ENCODE measurements around the gene IFI6. TPM values are rescaled to one million over a fixed set of nuclear protein-coding genes. Genes with fewer than 3 reads are reported as not detected.

IFI6 gene
- total and polyA plus RNA-seq, 2 experiments from 2014 or later: 31.9 to 50.2 TPM

- peaks cover 35% of the 10 kb centered on the region for H3F3A ChIP-seq (ENCODE audit: insufficient read depth)
- H3K4me2 ChIP-seq (ENCODE audit: unreplicated experiment): no peak overlapping the region
- peak; percentile 95 for DNase-seq
- no peaks in the 10 kb centered on the region for H3K27me3 ChIP-seq (replicated peaks; ENCODE audit: insufficient read depth)
- H3K4me3 ChIP-seq: no peak overlapping the region
- peak overlapping the region; percentile 54 for H3K27ac ChIP-seq
- H3K36me3 ChIP-seq (ENCODE audit: low read depth): no peaks in the 10 kb centered on the region
- H3K4me1 ChIP-seq (ENCODE audit: insufficient read depth): peaks cover 23% of the 10 kb centered on the region
- H3K9me2 ChIP-seq (ENCODE audit: insufficient read depth): no peaks in the 10 kb centered on the region
- TF ChIP-seq EZH2phosphoT487 (IDR thresholded peaks at IDR 0.05; ENCODE audit: insufficient read depth, low read depth): no peak
- TF ChIP-seq EZH2 (IDR thresholded peaks at IDR 0.05; ENCODE audit: insufficient read depth, poor library complexity, severe bottlenecking): no peak
- no peaks in the 10 kb centered on the region for H3K79me2 ChIP-seq (ENCODE audit: insufficient read depth)
- 0 out of 2 replicates have a peak overlapping the region, but pooled peaks have one; percentile 43 for H2AFZ ChIP-seq
- in situ Hi-C loops (cut with MboI): no loop called here
- no peaks in the 10 kb centered on the region for H4K20me1 ChIP-seq (ENCODE audit: insufficient read depth)
- WGBS, 2 experiments (ENCODE audit: low coverage in 1 of 2, low lambda C conversion rate in 2 of 2, missing lambda C conversion rate in 2 of 2): 61 to 64% methylated on average over 7 of the region's 7 CpGs
- H3K9ac ChIP-seq: peak overlapping the region; percentile 20; the same call in 1 of the 2 replicates
- no peaks in the 10 kb centered on the region for H3K9me3 ChIP-seq (ENCODE audit: low read depth)
These were observed 15.7 kb downstream of the IFI6 start for GRCh38 chr1:27656157-27656893.

- Histone ChIP-seq H3K4me2 (ENCODE audit: unreplicated experiment) (no peak overlapping the region), H3K9me2 (ENCODE audit: insufficient read depth) (no peaks in the 10 kb centered on the region), H3K36me3 (ENCODE audit: low read depth) (no peaks in the 10 kb centered on the region), H3K9ac (peak overlapping the region; percentile 5; the same call in 1 of the 2 replicates), H2AFZ (peak overlapping the region; percentile 43), H3K4me1 (ENCODE audit: insufficient read depth) (peaks cover 32% of the 10 kb centered on the region), H3K79me2 (ENCODE audit: insufficient read depth) (no peaks in the 10 kb centered on the region), H3K9me3 (ENCODE audit: low read depth) (no peaks in the 10 kb centered on the region), H3K27me3 (replicated peaks; ENCODE audit: insufficient read depth) (no peaks in the 10 kb centered on the region), H4K20me1 (ENCODE audit: insufficient read depth) (no peaks in the 10 kb centered on the region), H3F3A (ENCODE audit: insufficient read depth) (peaks cover 33% of the 10 kb centered on the region), H3K4me3 (no peak overlapping the region), H3K27ac (peak overlapping the region; percentile 54)
- in situ Hi-C loops (cut with MboI): no loop called here
- WGBS, 2 experiments (ENCODE audit: low coverage in 1 of 2, low lambda C conversion rate in 2 of 2, missing lambda C conversion rate in 2 of 2): 45 to 48% methylated on average over 11 of the region's 11 CpGs
- no peak for TF ChIP-seq EZH2phosphoT487 (IDR thresholded peaks at IDR 0.05; ENCODE audit: insufficient read depth, low read depth)
- no peak for TF ChIP-seq EZH2 (IDR thresholded peaks at IDR 0.05; ENCODE audit: insufficient read depth, poor library complexity, severe bottlenecking)
- DNase-seq: peak; percentile 34
These were observed 16.6 kb downstream of the IFI6 start for GRCh38 chr1:27655151-27655937.

- H3K4me3 ChIP-seq: no peak overlapping the region
- no peaks in the 10 kb centered on the region for H3K27me3 ChIP-seq (replicated peaks; ENCODE audit: insufficient read depth)
- H3K79me2 ChIP-seq (ENCODE audit: insufficient read depth): no peaks in the 10 kb centered on the region
- peaks cover 23% of the 10 kb centered on the region for H3F3A ChIP-seq (ENCODE audit: insufficient read depth)
- H3K9me2 ChIP-seq (ENCODE audit: insufficient read depth): no peaks in the 10 kb centered on the region
- H3K4me2 ChIP-seq (ENCODE audit: unreplicated experiment): no peak overlapping the region
- H3K9me3 ChIP-seq (ENCODE audit: low read depth): no peaks in the 10 kb centered on the region
- H3K36me3 ChIP-seq (ENCODE audit: low read depth): no peaks in the 10 kb centered on the region
- peak; percentile 37 for DNase-seq
- no peaks in the 10 kb centered on the region for H4K20me1 ChIP-seq (ENCODE audit: insufficient read depth)
- H2AFZ ChIP-seq: 0 out of 2 replicates have a peak overlapping the region, but pooled peaks have one; percentile 1
- no peak overlapping the region for H3K9ac ChIP-seq
- in situ Hi-C loops (cut with MboI): no loop called here
- WGBS, 2 experiments (ENCODE audit: low coverage in 1 of 2, low lambda C conversion rate in 2 of 2, missing lambda C conversion rate in 2 of 2): 69 to 76% methylated on average over 5 of the region's 5 CpGs
- no peak overlapping the region; the same call in 1 of the 2 replicates for H3K27ac ChIP-seq
- H3K4me1 ChIP-seq (ENCODE audit: insufficient read depth): peaks cover 23% of the 10 kb centered on the region
- TF ChIP-seq EZH2phosphoT487 (IDR thresholded peaks at IDR 0.05; ENCODE audit: insufficient read depth, low read depth) (no peak), EZH2 (IDR thresholded peaks at IDR 0.05; ENCODE audit: insufficient read depth, poor library complexity, severe bottlenecking) (no peak)
These were observed 19.7 kb downstream of the IFI6 start for GRCh38 chr1:27652111-27652864.
